Measurements from ENCODE around the gene NPPA. TPM values are rescaled to one million over a fixed set of nuclear protein-coding genes. Genes with fewer than 3 reads are reported as not detected.

The NPPA gene
- total and polyA plus RNA-seq, 9 of the 15 experiments (the other 6 are each of a cell fraction or from before 2014, with no cell fraction given): not detected

DNA sequence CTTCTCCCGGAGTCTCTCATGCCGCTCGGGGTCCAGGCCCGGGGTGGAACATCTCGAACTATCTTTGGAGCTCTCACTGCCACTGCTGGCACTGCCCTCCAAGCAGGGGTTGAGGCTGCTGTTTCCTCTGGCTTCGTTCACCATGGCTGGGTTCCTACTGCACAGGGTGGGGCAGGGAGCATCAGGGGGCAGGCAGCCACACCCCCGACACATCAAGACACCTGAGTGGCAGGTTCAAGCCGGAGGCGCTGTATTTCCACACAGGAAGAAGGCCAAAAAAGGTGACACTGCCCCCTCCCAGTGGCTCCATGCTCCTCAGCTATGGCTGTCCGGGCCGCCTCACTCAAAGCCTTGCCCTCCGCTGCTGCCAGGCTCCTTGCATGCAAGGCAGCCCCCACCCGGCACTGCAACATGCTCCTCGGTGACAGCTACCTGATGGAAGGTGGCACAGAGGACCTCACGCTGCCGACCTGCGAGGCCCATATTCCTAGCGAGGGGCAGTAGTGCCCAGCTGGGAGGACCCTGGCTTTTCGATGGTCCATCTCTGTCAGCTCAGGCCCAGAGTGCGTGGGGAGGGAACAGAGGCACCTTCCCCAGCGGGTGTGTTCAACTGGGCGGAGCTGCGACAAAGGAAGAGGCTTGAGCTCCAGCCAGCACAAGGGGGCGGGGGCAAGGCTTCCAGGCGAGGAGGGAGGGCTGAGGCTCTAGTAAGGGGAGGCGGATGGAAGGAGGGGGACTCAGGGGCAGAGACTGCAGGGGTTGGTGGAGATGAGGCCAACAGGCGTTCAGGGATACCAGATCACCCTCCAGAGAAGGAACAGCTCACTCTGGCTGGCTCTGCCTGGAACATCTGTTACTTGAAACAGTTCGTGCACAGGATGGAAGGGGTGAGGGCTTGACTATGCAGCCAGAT, 44.4 kb downstream of the NPPA start (continued):
- TF ChIP-seq, protein P1, sequence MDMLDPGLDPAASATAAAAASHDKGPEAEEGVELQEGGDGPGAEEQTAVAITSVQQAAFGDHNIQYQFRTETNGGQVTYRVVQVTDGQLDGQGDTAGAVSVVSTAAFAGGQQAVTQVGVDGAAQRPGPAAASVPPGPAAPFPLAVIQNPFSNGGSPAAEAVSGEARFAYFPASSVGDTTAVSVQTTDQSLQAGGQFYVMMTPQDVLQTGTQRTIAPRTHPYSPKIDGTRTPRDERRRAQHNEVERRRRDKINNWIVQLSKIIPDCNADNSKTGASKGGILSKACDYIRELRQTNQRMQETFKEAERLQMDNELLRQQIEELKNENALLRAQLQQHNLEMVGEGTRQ (CRISPR knock-in tag; IDR thresholded peaks at IDR 0.05): no peak
- TF ChIP-seq, protein P2, sequence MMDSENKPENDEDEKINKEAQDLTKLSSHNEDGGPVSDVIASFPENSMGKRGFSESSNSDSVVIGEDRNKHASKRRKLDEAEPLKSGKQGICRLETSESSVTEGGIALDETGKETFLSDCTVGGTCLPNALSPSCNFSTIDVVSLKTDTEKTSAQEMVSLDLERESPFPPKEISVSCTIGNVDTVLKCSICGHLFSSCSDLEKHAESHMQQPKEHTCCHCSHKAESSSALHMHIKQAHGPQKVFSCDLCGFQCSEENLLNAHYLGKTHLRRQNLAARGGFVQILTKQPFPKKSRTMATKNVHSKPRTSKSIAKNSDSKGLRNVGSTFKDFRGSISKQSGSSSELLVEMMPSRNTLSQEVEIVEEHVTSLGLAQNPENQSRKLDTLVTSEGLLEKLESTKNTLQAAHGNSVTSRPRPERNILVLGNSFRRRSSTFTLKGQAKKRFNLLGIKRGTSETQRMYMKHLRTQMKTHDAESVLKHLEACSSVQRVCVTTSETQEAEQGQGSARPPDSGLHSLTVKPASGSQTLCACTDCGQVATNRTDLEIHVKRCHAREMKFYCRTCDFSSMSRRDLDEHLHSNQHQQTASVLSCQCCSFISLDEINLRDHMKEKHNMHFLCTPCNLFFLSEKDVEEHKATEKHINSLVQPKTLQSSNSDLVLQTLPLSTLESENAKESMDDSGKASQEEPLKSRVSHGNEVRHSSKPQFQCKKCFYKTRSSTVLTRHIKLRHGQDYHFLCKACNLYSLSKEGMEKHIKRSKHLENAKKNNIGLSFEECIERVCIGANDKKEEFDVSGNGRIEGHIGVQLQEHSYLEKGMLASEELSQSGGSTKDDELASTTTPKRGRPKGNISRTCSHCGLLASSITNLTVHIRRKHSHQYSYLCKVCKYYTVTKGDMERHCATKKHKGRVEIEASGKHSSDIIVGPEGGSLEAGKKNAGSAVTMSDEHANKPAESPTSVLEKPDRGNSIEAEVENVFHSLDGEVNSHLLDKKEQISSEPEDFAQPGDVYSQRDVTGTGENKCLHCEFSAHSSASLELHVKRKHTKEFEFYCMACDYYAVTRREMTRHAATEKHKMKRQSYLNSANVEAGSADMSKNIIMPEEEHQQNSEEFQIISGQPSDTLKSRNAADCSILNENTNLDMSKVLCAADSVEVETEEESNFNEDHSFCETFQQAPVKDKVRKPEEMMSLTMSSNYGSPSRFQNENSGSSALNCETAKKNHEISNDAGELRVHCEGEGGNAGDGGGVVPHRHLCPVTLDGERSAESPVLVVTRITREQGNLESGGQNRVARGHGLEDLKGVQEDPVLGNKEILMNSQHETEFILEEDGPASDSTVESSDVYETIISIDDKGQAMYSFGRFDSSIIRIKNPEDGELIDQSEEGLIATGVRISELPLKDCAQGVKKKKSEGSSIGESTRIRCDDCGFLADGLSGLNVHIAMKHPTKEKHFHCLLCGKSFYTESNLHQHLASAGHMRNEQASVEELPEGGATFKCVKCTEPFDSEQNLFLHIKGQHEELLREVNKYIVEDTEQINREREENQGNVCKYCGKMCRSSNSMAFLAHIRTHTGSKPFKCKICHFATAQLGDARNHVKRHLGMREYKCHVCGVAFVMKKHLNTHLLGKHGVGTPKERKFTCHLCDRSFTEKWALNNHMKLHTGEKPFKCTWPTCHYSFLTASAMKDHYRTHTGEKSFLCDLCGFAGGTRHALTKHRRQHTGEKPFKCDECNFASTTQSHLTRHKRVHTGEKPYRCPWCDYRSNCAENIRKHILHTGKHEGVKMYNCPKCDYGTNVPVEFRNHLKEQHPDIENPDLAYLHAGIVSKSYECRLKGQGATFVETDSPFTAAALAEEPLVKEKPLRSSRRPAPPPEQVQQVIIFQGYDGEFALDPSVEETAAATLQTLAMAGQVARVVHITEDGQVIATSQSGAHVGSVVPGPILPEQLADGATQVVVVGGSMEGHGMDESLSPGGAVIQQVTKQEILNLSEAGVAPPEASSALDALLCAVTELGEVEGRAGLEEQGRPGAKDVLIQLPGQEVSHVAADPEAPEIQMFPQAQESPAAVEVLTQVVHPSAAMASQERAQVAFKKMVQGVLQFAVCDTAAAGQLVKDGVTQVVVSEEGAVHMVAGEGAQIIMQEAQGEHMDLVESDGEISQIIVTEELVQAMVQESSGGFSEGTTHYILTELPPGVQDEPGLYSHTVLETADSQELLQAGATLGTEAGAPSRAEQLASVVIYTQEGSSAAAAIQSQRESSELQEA (IDR thresholded peaks at IDR 0.05; ENCODE audit: low read depth): no peak
- TF ChIP-seq RBM25 (IDR thresholded peaks at IDR 0.05; ENCODE audit: low read depth, low read length, severe bottlenecking) (no peak), POLR3G (IDR thresholded peaks at IDR 0.05; ENCODE audit: extremely low read depth, insufficient read length, insufficient replicate concordance) (no peak), ZNF24 (IDR thresholded peaks at IDR 0.05) (no peak), TAF9B (IDR thresholded peaks at IDR 0.05; ENCODE audit: partially characterized antibody) (no peak), HDGF (IDR thresholded peaks at IDR 0.05) (peak; percentile 92), GTF2E2 (tag; IDR thresholded peaks at IDR 0.05) (no peak), STAT5A (IDR thresholded peaks at IDR 0.05; ENCODE audit: borderline replicate concordance, low read length) (0 out of 2 replicates have a peak, but pooled peaks have one; percentile 15), SRSF3 (IDR thresholded peaks at IDR 0.05; ENCODE audit: insufficient read depth, low read length) (no peak), ESRRA (IDR thresholded peaks at IDR 0.05; ENCODE audit: borderline replicate concordance, low read depth) (0 out of 2 replicates have a peak, but pooled peaks have one; percentile 48), STAG1 (CRISPR knock-in tag; IDR thresholded peaks at IDR 0.05; ENCODE audit: borderline replicate concordance) (no peak), ZNF668 (CRISPR knock-in tag; IDR thresholded peaks at IDR 0.05) (no peak)
- TF ChIP-seq, protein P3, sequence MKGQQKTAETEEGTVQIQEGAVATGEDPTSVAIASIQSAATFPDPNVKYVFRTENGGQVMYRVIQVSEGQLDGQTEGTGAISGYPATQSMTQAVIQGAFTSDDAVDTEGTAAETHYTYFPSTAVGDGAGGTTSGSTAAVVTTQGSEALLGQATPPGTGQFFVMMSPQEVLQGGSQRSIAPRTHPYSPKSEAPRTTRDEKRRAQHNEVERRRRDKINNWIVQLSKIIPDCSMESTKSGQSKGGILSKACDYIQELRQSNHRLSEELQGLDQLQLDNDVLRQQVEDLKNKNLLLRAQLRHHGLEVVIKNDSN (CRISPR knock-in tag; IDR thresholded peaks at IDR 0.05): no peak; the same call in 1 of the 2 replicates
- TF ChIP-seq, protein P4, sequence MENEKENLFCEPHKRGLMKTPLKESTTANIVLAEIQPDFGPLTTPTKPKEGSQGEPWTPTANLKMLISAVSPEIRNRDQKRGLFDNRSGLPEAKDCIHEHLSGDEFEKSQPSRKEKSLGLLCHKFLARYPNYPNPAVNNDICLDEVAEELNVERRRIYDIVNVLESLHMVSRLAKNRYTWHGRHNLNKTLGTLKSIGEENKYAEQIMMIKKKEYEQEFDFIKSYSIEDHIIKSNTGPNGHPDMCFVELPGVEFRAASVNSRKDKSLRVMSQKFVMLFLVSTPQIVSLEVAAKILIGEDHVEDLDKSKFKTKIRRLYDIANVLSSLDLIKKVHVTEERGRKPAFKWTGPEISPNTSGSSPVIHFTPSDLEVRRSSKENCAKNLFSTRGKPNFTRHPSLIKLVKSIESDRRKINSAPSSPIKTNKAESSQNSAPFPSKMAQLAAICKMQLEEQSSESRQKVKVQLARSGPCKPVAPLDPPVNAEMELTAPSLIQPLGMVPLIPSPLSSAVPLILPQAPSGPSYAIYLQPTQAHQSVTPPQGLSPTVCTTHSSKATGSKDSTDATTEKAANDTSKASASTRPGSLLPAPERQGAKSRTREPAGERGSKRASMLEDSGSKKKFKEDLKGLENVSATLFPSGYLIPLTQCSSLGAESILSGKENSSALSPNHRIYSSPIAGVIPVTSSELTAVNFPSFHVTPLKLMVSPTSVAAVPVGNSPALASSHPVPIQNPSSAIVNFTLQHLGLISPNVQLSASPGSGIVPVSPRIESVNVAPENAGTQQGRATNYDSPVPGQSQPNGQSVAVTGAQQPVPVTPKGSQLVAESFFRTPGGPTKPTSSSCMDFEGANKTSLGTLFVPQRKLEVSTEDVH (IDR thresholded peaks at IDR 0.05; ENCODE audit: low read depth, partially characterized antibody): no peak

Measured in K562 (cell line).